GM12878 (cell line): ENCODE measurements around the gene ZNF576.

Experiments used
- ETV6 ChIP-seq, 2 experiments: fragments of 450-650 bp in 1 of 2; IDR thresholded peaks in 1 of 2; conservative IDR thresholded peaks in 1 of 2; 2 replicates each; pipeline ENCODE4 v1.6.1; 2014; ENCODE audit warnings: antibody characterized with exemption in 1 of 2, borderline replicate concordance in 1 of 2, low read depth in 1 of 2, mild to moderate bottlenecking in 1 of 2, moderate library complexity in 1 of 2
- TAF1 ChIP-seq: IDR thresholded peaks from 2 replicates; pipeline ENCODE4 v1.6.1; 2011; ENCODE audit warnings: mild to moderate bottlenecking, low read depth, low read length, borderline replicate concordance
- ZNF274 ChIP-seq: IDR thresholded peaks from one replicate; pipeline ENCODE4 v1.8.0; 2011; ENCODE audit not compliant: insufficient read length, insufficient read depth

DNA sequence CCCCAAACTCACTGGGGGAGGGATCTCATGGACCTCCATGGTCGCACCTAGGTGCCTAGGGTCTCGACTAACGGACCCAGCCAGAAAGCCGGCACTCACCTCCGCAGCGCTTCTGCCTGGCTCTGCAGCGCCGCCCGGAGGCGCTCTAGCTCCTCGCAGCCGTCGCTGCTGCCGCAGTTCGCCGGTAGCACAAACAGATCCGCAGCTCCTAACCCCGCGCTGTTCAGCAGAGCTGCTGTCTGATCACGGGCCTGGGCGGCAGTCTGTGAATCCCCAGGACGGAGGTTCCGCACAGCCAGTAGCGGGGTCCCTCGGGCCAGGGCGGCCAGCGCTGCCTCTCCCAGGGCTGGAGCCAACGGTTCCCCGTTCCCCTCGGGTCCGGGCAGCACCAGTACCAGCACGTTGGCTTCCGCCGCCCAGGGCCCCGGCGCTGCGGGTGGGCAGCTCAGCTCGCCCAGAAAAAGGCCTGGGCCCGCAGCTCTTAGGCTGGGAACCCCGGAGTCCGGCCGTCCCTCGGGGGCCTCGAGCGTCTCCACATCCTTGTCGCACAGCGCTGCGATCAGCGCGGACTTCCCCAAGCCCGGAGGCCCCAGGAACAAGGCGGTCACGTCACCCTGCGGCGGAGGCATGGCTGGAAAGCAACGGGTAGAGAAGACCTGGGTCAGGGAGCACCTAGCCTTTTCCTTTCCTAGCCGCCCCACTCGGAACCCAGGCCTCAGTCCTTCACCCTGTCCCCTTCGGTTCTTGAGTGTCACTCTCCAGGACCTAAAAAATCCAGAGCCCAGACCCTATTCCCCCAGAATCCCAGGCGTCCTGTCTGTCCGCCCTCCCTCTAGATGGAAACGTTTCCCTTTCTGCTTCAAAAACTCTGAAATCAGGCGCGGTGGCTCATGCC is 1.4 kb upstream of the ZNF576 start:
- TF ChIP-seq ZNF274 (no peak), TAF1 (0 out of 2 replicates have a peak, but pooled peaks have one; percentile 26), ETV6 (conservative IDR thresholded peaks at IDR 0.05 in 1 of 2, IDR thresholded peaks at IDR 0.05 in 1 of 2; ENCODE audit: borderline replicate concordance in 1 of 2, low read depth in 1 of 2) (no peak)
